ENCODE measurements around the gene CD180.

DNA sequence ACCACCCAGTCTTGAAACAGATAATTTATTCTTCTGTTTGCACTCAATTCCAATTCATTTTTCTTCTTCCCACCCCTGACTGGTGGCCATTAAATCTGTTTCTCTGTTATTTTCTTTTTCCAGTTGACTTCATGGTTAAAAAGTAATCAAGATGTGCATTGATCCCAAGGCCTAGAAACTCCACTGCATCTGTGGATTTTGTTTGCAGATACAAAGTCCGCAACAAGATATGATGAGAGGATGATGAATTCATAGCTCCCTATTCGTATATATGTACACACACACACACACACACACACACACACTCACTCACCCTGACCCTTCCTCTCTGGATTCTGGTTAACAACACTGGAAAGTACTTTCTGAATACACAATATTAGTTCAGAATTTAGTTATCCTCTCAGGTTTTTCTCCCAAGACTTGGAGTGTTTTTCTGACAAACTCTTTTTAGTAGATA is 52.4 kb downstream of the CD180 start:
- no peak for TF ChIP-seq POLR2A (IDR thresholded peaks at IDR 0.05)
- TF ChIP-seq, protein P1, sequence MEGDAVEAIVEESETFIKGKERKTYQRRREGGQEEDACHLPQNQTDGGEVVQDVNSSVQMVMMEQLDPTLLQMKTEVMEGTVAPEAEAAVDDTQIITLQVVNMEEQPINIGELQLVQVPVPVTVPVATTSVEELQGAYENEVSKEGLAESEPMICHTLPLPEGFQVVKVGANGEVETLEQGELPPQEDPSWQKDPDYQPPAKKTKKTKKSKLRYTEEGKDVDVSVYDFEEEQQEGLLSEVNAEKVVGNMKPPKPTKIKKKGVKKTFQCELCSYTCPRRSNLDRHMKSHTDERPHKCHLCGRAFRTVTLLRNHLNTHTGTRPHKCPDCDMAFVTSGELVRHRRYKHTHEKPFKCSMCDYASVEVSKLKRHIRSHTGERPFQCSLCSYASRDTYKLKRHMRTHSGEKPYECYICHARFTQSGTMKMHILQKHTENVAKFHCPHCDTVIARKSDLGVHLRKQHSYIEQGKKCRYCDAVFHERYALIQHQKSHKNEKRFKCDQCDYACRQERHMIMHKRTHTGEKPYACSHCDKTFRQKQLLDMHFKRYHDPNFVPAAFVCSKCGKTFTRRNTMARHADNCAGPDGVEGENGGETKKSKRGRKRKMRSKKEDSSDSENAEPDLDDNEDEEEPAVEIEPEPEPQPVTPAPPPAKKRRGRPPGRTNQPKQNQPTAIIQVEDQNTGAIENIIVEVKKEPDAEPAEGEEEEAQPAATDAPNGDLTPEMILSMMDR (IDR thresholded peaks at IDR 0.05): no peak

Measured in heart left ventricle (tissue), 13 donors.